IPS DF 19.7 (cell line): Measurements from ENCODE around the gene CPNE2.

Experiments used
- DNase-seq: peaks from one replicate; pipeline ENCODE4 v3.0.0-alpha.2; 2013; ENCODE audit warnings: low read depth, low spot score

CPNE2 gene

DNA sequence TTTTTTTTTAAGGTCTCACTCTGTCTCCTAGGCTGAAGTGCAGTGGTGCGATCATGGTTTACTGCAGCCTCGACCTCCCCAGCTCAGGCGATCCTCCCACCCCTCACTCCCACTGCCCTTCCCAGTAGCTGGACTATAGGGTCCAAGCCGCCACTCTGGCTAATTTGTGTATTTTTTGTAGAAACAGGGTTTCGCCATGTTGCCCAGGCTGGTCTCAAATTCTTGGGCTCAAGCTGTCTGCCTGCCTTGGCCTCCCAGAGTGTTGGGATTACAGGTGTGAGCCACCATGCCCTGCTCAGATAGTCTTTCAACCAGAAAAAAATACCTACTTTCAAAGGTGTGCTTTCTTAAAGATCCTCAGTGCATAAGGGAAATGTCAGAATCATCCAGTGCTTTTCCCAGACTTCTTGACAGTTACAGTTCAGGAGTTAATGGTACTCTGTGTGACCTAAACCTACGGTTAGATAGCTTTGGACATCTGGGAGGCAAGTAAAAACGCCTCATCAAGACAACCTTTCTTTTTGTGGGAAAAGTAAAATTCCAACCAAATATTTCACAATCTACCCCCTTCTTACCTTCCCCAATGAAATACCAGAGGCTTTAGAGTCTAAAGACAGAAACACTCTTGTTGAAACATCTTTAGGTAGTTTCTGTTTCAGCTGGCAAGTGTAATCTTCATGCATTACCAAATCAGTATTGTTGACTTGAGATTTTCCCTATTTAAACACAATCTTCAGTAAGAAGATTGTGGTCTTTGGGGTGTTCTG is 100.5 kb downstream of the CPNE2 start:
- no peak for DNase-seq

DNA sequence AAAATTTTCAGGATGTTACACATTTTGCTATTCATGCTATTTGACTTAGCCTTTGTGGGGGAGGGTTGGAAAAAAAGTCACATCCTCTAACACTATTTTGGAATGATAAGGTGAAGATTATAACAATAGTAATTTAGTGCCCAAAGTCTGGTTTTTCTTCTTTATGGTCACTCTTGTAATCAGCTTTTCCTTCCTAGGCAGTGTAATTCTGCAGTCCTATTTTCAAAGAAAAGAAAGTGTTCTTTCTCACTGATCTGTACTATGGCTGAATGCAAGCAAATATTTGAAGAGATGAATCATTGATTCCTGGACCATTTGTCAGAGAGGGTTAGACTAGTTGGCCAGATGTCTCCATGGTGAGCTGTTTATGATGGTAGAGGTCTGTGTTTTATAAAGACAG is 102.1 kb downstream of the CPNE2 start:
- no peak for DNase-seq

DNA sequence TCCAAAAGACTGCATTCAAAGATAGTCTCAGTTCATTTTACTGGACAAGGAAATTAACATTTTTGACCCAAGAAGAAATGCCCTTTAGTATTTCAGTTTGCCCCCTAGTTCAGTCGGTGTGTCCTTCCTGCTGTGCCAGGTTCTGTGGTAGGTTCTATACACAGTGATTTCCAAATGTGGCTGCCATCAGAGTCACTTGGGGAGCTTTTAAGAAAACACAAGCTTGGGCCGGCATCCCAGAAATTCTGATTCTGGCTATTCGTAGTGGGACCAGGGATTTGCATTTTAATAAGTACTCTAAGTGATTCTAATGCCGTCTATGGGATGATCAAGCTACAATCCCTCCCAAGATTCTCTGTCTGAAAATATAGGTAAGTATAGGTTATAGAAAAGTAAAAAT is 103.9 kb downstream of the CPNE2 start:
- no peak for DNase-seq

DNA sequence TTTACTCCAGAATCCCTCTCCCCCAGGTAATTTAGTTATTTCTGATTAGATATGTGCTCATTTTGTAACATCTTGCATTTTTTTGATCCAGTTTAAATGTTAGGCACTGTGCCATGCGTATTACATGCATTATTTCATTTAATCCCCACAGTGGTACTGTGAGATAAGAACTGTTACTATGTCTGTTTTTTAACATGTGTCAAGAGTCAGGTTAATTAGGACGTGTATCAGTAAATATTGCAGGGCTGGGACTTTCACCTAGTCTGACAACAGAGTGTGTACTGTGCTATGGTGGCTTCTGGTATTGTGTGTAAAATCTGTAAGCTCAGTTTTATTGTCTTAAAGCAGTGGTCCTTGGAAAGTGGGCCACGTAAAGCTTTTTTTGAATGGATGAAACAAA is 104.4 kb downstream of the CPNE2 start:
- no peak for DNase-seq
